Measurements from ENCODE around the gene MT1H. TPM values are rescaled to one million over a fixed set of nuclear protein-coding genes. Genes with fewer than 3 reads are reported as not detected.

MT1H gene
- total and polyA plus RNA-seq, 2 of the 13 experiments (the other 11 are each of a cell fraction or from before 2014, with no cell fraction given) = 0.60 TPM; not detected in 1

GRCh38 chr16:56681939-56682702 lies 12.5 kb downstream of the MT1H start, which contains the start of gene MT1X (continued):
- TF ChIP-seq PAX8 (CRISPR knock-in tag; IDR thresholded peaks at IDR 0.05; ENCODE audit: borderline replicate concordance) = no peak
- TF ChIP-seq CENPT (CRISPR knock-in tag; IDR thresholded peaks at IDR 0.05; ENCODE audit: low read depth) = peak; percentile 88
- no peak for TF ChIP-seq MAF1 (CRISPR knock-in tag; IDR thresholded peaks at IDR 0.05; ENCODE audit: borderline replicate concordance)
- TF ChIP-seq NKX3-1 (CRISPR knock-in tag; IDR thresholded peaks at IDR 0.05) = 0 out of 2 replicates have a peak, but pooled peaks have one; percentile 74
- peak; percentile 94 for TF ChIP-seq PTBP1 (IDR thresholded peaks at IDR 0.05; ENCODE audit: low read depth, low read length, poor library complexity, severe bottlenecking)
- TF ChIP-seq SRSF4 (IDR thresholded peaks at IDR 0.05; ENCODE audit: low read depth, low read length, poor library complexity, severe bottlenecking) = no peak
- TF ChIP-seq HIC2 (CRISPR knock-in tag; IDR thresholded peaks at IDR 0.05; ENCODE audit: low read depth) = peak; percentile 65; the same call in 1 of the 2 replicates
- TF ChIP-seq GLMP (CRISPR knock-in tag; IDR thresholded peaks at IDR 0.05; ENCODE audit: borderline replicate concordance) = no peak
- TF ChIP-seq ZNF24 (IDR thresholded peaks at IDR 0.05) = no peak
- TF ChIP-seq E2F1 (CRISPR knock-in tag; IDR thresholded peaks at IDR 0.05) = no peak
- TF ChIP-seq ZNF777 (CRISPR knock-in tag; IDR thresholded peaks at IDR 0.05) = peak; percentile 62
- TF ChIP-seq TERF1 (CRISPR knock-in tag; IDR thresholded peaks at IDR 0.05) = 0 out of 2 replicates have a peak, but pooled peaks have one; percentile 26
- no peak for TF ChIP-seq SATB2 (CRISPR knock-in tag; IDR thresholded peaks at IDR 0.05)
- no peak for TF ChIP-seq CREB1 (IDR thresholded peaks at IDR 0.05)
- TF ChIP-seq CREB1 (CRISPR knock-in tag; IDR thresholded peaks at IDR 0.05) = no peak
- no peak for TF ChIP-seq ZNF329 (CRISPR knock-in tag; IDR thresholded peaks at IDR 0.05; ENCODE audit: low read depth)
- TF ChIP-seq IRF1 (CRISPR knock-in tag; IDR thresholded peaks at IDR 0.05; ENCODE audit: low read depth) = 0 out of 2 replicates have a peak, but pooled peaks have one; percentile 24
- TF ChIP-seq ZBTB10 (CRISPR knock-in tag; IDR thresholded peaks at IDR 0.05; ENCODE audit: borderline replicate concordance) = no peak

Measured in HepG2 (cell line).